ENCODE measurements around the gene SYNGR3. TPM values are rescaled to one million over a fixed set of nuclear protein-coding genes. Genes with fewer than 3 reads are reported as not detected.
A peak's percentile ranks its signal among the peaks of the same experiment; 100 is the strongest.

The SYNGR3 gene
- total and polyA plus RNA-seq, 2 of the 13 experiments (the other 11 are each of a cell fraction or from before 2014, with no cell fraction given), result 0.97 to 5.7 TPM

GRCh38 chr16:2015117-2015946, 25.6 kb downstream of the SYNGR3 start (continued):
- TF ChIP-seq, protein P1, sequence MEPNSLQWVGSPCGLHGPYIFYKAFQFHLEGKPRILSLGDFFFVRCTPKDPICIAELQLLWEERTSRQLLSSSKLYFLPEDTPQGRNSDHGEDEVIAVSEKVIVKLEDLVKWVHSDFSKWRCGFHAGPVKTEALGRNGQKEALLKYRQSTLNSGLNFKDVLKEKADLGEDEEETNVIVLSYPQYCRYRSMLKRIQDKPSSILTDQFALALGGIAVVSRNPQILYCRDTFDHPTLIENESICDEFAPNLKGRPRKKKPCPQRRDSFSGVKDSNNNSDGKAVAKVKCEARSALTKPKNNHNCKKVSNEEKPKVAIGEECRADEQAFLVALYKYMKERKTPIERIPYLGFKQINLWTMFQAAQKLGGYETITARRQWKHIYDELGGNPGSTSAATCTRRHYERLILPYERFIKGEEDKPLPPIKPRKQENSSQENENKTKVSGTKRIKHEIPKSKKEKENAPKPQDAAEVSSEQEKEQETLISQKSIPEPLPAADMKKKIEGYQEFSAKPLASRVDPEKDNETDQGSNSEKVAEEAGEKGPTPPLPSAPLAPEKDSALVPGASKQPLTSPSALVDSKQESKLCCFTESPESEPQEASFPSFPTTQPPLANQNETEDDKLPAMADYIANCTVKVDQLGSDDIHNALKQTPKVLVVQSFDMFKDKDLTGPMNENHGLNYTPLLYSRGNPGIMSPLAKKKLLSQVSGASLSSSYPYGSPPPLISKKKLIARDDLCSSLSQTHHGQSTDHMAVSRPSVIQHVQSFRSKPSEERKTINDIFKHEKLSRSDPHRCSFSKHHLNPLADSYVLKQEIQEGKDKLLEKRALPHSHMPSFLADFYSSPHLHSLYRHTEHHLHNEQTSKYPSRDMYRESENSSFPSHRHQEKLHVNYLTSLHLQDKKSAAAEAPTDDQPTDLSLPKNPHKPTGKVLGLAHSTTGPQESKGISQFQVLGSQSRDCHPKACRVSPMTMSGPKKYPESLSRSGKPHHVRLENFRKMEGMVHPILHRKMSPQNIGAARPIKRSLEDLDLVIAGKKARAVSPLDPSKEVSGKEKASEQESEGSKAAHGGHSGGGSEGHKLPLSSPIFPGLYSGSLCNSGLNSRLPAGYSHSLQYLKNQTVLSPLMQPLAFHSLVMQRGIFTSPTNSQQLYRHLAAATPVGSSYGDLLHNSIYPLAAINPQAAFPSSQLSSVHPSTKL (CRISPR knock-in tag; IDR thresholded peaks at IDR 0.05), result 0 out of 2 replicates have a peak, but pooled peaks have one; percentile 11
- TF ChIP-seq STAT5B (CRISPR knock-in tag; IDR thresholded peaks at IDR 0.05), result no peak
- TF ChIP-seq FOXA1 (IDR thresholded peaks at IDR 0.05), result no peak
- peak; percentile 58 for TF ChIP-seq FOXA1 (CRISPR knock-in tag; IDR thresholded peaks at IDR 0.05)
- TF ChIP-seq ZSCAN30 (CRISPR knock-in tag; IDR thresholded peaks at IDR 0.05), result no peak
- TF ChIP-seq, protein P2, sequence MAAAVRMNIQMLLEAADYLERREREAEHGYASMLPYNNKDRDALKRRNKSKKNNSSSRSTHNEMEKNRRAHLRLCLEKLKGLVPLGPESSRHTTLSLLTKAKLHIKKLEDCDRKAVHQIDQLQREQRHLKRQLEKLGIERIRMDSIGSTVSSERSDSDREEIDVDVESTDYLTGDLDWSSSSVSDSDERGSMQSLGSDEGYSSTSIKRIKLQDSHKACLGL (CRISPR knock-in tag; IDR thresholded peaks at IDR 0.05), result peak; percentile 35; the same call in 1 of the 2 replicates
- no peak for TF ChIP-seq CERS6 (CRISPR knock-in tag; IDR thresholded peaks at IDR 0.05)
- TF ChIP-seq PHF21A (CRISPR knock-in tag; IDR thresholded peaks at IDR 0.05), result peak; percentile 14; the same call in 1 of the 2 replicates
- no peak for TF ChIP-seq FOXP1 (IDR thresholded peaks at IDR 0.05)
- 0 out of 2 replicates have a peak, but pooled peaks have one; percentile 38 for TF ChIP-seq FOXP1 (CRISPR knock-in tag; IDR thresholded peaks at IDR 0.05)
- no peak for TF ChIP-seq SRSF1 (optimal IDR thresholded peaks at IDR 0.05; ENCODE audit: low read depth, low read length)
- TF ChIP-seq ZNF737 (CRISPR knock-in tag; IDR thresholded peaks at IDR 0.05; ENCODE audit: borderline replicate concordance), result no peak
- no peak for TF ChIP-seq SATB2 (CRISPR knock-in tag; IDR thresholded peaks at IDR 0.05)
- TF ChIP-seq FOXC1 (CRISPR knock-in tag; IDR thresholded peaks at IDR 0.05; ENCODE audit: borderline replicate concordance), result no peak; the same call in 1 of the 2 replicates
- no peak for TF ChIP-seq ZNF7 (CRISPR knock-in tag; IDR thresholded peaks at IDR 0.05)
- 0 out of 2 replicates have a peak, but pooled peaks have one; percentile 28 for TF ChIP-seq FOXP4 (CRISPR knock-in tag; IDR thresholded peaks at IDR 0.05)
- peak; percentile 51; the same call in 1 of the 2 replicates for TF ChIP-seq IRF2 (CRISPR knock-in tag; IDR thresholded peaks at IDR 0.05)
- no peak for TF ChIP-seq ZFP36 (IDR thresholded peaks at IDR 0.05; ENCODE audit: borderline replicate concordance, low read depth, low read length, partially characterized antibody)
- TF ChIP-seq, protein P3, sequence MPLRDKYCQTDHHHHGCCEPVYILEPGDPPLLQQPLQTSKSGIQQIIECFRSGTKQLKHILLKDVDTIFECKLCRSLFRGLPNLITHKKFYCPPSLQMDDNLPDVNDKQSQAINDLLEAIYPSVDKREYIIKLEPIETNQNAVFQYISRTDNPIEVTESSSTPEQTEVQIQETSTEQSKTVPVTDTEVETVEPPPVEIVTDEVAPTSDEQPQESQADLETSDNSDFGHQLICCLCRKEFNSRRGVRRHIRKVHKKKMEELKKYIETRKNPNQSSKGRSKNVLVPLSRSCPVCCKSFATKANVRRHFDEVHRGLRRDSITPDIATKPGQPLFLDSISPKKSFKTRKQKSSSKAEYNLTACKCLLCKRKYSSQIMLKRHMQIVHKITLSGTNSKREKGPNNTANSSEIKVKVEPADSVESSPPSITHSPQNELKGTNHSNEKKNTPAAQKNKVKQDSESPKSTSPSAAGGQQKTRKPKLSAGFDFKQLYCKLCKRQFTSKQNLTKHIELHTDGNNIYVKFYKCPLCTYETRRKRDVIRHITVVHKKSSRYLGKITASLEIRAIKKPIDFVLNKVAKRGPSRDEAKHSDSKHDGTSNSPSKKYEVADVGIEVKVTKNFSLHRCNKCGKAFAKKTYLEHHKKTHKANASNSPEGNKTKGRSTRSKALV (CRISPR knock-in tag; IDR thresholded peaks at IDR 0.05), result 0 out of 2 replicates have a peak, but pooled peaks have one; percentile 53
- TF ChIP-seq YEATS4 (CRISPR knock-in tag; IDR thresholded peaks at IDR 0.05; ENCODE audit: borderline replicate concordance), result peak; percentile 62; the same call in 1 of the 2 replicates

Measured in HepG2 (cell line).